Putamen (tissue), 1 donor: ENCODE measurements around the gene PTK6.
"Not testable (repeated sequence)": the region's sequence is repeated elsewhere in the genome, so short reads cannot be mapped to it uniquely, and the experiment has no call there.

Experiments used
- DNase-seq: peaks from one replicate; pipeline ENCODE4 v3.0.0-alpha.2; 2016; ENCODE audit warnings: low spot score

Gene PTK6

DNA sequence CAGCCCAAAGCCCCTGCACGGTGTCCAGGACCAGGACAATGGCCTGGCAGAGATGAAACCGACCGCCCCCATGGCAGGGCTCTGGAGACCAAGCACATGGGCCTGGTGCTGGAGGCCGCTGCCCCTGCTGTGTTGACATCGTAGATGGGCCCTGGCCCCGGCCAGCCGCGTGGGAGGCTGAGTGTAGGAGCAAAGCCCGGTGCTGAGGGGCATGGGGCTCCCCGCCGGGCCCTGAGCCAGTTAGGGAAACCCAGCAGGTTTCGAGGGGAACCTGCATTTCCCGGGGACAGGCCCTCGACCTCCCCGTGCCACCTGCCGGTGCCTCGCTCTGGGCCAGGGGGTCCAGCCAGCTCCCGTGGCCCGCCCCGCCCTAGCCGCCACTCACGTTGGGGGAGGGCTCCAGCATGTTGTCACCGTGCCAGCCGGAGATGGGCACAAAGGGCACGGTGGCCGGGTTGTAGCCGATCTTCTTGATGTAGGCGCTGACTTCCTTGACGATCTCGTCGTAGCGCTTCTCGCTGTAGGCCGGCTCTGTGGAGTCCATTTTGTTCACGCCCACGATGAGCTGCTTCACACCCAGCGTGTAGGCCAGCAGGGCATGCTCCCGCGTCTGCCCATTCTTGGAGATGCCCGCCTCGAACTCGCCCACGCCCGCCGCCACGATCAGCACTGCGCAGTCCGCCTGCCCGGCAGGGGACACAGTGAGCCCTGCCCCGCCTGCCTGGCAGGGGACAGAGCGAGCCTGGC is 42.6 kb downstream of the PTK6 start:
- no peak for DNase-seq

GRCh38 chr20:63494084-63494419 is 43.1 kb downstream of the PTK6 start:
- DNase-seq = no peak

DNA sequence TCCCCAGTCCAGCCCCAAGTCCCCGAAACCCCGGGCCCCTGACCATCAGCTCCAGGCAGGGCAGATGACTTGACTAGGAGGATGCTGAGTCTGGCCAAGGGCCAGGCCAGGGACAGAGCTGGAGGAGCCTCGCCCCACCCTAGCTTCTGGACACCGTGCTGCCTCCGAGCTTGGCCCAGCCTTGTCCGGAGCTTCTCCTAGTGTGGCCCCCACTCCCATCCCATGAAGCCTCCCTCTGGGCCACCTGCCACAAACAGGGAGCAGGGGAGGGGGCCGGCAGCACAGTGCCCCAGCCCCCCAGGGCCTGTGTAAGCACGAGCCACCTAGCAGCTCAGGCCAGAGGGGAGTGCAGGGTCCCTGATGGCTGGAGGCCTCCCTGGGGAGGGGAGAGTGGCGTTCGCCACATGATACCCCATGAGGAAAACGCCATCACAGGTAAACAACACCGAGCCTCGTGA is 43.6 kb downstream of the PTK6 start:
- no peak for DNase-seq

DNA sequence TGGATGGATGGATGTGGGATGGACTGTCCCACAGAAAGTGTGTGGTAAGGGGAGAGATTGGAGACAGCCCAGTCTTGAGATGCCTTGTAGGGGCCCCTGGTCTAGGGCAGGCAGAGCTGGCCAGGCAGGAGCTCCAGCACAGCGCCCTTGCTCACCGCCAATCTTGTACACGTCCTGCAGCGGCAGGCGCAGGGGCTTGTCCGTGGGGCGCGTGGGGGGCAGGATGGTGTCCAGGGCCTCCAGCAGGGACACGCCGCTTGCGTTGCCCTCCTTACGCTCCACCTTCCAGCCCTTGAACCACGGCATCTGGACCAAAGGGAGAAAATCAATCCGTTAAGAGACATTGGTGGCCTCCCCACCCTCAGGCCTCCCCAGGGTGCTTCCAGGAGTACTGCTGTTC is 44.2 kb downstream of the PTK6 start:
- no peak for DNase-seq

DNA sequence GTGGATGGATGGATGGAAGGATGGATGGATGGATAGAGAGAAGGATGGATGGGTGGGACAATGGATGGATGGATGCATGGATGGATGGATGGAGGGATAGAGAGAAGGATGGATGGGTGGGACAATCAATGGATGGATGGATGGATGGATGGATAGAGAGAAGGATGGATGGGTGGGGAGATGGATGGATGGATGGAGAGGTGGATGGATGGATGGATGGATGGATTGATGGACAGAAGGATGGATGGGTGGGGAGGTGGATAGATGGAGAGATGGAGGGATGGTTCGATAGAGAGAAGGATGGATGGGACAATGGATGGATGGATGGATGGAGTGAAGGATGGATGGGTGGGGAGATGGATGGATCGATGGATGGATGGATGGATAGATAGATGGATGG is 44.7 kb downstream of the PTK6 start:
- DNase-seq = no peak

GRCh38 chr20:63491635-63492230 is 45.4 kb downstream of the PTK6 start:
- no peak for DNase-seq

GRCh38 chr20:63491078-63491477 is 46.1 kb downstream of the PTK6 start:
- no peak for DNase-seq

- no peak for DNase-seq
Measured at GRCh38 chr20:63490416-63490815, 46.8 kb downstream of the PTK6 start.

DNA sequence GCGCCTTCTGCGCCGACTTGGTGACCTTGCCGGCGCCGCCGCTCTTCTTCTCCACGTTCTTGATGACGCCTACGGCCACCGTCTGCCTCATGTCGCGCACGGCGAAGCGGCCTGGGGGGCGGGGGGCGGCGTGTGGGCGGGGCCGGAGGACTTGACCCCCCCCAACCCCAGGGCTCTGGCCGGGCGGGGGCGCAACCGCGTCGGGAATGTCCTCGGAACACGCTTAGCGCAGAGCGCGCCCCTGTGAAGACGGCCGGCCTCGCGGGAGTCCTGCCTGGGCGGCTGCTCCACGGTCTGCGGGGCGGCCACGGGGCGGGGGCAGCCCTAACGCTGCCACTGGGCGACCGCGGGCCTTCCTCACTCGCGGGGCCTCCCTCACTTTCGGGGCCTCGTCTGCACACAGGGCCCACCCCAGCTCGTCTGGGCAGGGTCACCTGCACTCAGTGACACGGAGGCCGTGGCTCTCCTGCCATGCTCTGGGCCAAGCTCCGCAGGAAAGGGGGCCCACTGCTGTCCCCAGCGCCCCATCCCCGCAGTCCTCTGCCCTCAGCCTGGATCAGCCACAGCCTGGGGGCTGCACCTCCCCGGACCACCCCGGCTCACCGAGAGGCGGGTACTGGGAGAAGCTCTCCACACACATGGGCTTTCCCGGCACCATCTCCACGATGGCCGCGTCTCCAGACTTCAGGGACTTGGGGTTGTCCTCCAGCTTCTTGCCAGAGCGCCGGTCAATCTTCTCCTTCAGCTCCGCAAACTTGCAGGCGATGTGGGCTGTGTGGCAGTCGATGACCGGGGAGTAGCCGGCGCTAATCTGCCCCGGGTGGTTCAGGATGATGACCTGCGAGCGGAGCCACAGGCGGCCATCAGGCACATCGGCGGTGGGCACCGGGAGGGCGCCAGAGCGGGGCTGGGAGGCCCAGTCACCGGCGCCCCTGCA is 48.6 kb downstream of the PTK6 start:
- DNase-seq = no peak

DNA sequence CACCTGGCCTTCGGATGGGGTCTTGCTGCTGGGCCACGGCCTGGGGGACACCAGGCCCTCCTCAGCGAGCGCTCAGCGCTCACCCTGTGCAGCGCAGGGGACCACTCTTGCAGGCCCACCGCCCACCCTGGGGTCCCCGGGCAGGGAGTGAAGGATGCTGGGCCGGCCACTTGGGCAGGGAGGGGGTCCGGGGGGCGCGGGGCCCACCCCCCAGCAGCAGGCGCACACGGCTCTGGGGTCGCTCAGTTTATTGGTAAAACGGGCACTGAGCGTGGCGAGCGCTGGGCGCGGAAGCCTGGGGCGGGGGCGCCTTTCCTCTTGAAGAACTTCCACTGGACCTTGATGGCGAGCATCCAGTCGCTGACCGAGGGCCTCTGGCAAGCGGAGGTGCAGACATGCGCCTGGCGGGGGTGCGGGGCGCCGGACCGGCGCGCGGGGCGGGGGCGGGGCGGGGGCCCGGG is 49.4 kb downstream of the PTK6 start:
- DNase-seq = no peak

- DNase-seq = no peak
Measured at GRCh38 chr20:63487116-63487764, 49.9 kb downstream of the PTK6 start.

DNA sequence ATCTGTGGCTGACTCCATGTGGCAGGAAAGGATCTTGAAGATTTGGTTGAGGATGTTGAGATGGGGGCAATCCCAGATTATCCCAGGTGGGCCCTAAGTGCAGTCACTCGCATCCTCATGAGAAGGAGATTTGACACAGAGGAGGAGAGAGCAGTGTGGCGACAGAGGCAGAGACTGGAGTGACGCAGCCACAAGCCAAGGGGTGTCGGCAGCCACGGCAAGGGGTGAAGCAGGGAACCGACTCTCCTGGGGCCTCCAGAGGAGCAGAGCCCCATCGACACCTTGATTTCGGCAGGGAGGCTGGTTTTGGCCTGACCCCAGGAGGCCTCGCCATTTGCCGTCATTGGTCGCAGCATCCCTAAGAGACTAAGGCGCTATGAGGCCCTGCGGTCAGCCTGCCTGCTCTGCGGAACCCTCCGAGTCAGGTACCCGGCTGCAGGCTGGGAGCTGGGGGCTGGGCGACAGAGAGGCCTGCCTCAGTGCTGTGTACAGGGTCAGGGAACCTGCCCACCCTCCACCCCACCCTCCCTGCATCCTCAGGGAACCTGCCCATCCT is 50.8 kb downstream of the PTK6 start:
- no peak for DNase-seq

DNA sequence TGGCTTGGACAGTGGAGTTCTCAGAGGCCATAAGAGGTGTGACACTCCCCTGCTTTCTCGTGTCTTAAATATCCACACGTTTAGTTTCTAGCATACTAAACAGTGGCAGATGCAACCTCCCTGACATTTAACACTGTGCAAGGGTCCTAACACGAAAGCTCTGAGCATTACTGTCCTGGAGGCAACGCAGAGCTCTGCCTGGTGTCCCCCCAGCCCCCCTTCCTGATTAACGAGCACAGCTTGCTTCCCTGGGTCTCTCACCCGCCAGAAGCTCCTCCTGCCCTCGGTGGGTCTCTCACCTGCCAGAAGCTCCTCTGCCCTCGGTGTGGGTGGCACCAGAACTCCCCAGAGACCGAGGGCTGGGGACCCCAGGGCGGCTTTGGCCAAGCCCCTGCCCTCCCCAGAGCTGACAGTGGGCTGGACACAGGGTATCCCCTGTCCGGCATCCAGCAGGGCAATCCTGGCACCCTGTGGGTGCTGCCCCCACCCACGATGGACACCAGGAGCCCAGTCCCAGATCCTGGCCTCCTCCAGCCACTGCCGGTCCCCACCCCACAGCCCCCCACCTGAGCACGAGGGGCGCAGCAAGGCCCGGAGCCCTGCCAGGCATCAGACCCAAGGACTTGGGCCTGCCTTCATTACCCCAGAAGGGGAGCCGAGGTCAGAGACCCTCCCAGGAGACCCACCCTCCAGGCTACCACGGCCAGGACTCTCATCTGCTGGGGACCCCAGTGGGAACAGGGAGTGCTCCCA is 52.3 kb downstream of the PTK6 start:
- DNase-seq = no peak

DNA sequence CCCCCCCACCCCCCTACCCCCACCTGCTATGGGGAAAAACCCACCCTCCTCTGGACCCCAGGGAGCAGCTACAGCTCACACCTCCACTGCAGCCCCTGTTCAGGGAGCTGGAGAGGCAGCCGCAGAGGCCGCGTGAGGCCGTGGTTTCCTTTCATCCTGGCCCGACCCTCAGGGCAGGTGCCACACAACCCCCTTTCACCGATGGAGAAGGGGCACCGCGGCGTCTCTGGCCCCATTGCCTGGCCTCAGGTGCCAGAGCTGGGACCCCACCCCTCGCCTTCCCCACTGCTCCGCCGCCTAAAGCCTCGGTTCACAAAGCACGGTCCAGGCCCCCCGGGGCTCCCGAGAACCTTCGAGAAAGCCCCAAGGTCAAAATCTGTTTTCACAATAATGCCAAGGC is 52.9 kb downstream of the PTK6 start:
- no peak for DNase-seq

DNA sequence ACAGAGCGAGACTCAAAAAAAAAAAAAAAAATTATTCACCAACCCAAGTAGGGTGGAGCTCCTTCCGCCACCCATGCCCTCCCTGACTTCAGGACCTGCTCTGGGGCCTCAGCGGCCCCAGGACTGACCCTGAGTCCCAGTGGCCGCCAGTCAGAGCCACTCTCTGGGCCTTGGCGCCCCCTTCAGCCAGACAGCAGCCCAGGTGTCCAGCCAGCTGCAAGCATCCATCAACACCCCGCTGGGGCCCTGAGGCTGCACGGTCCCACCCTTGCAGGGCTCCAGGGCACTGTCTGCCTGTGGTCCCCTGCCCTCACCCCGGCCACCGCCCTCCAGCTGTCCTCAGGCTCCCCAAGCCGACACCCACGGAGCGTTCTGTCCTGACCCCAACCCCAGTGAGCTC is 53.3 kb downstream of the PTK6 start:
- DNase-seq = no peak

- no peak for DNase-seq
Measured at GRCh38 chr20:63482021-63482587, 55.1 kb downstream of the PTK6 start.

DNA sequence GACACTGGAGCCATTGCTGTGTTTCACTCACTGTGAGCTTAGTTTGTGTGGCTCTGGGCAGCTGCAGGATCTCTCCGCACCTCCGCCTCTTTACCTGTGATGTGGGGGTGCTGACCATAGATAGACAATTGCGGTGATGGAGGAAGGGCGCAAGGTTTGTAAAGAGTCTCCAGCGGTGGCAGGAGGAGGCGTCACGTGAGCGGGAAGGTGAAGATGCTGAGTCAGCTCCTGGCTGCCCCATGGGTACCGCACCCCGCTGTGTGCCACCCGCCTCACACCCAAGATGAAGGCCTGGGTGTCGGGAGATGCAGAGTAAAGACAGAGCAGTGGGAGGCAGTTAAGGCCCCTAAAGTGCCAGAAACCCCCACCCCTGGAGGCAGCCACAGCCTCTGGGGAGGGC is 55.7 kb downstream of the PTK6 start:
- DNase-seq = no peak

- DNase-seq = not testable (repeated sequence)
Measured at GRCh38 chr20:63479695-63480419, 57.3 kb downstream of the PTK6 start.

GRCh38 chr20:63478346-63479302 is 58.6 kb downstream of the PTK6 start:
- no peak for DNase-seq
